ENCODE measurements around the gene AOC2. TPM values are rescaled to one million over a fixed set of nuclear protein-coding genes. Genes with fewer than 3 reads are reported as not detected.
"Not testable (repeated sequence)": the region's sequence is repeated elsewhere in the genome, so short reads cannot be mapped to it uniquely, and the experiment has no call there.

The AOC2 gene
- total RNA-seq, 1 donor from 2014 or later: 0.26 TPM

GRCh38 chr17:42881706-42882105 lies 37.3 kb downstream of the AOC2 start:
- DNase-seq (ENCODE audit: low read depth in 2 of 2): not testable (repeated sequence)

GRCh38 chr17:42882166-42882565 lies 37.8 kb downstream of the AOC2 start:
- no peak for DNase-seq (ENCODE audit: low read depth in 2 of 2)

- DNase-seq (ENCODE audit: low read depth in 2 of 2): no peak
Measured at GRCh38 chr17:42883802-42884558, 39.6 kb downstream of the AOC2 start.

- not testable (repeated sequence) for DNase-seq (ENCODE audit: low read depth in 2 of 2)
Measured at GRCh38 chr17:42885806-42886205, 41.4 kb downstream of the AOC2 start.

- DNase-seq (ENCODE audit: low read depth in 2 of 2): no peak
Measured at GRCh38 chr17:42886283-42887176, 42.1 kb downstream of the AOC2 start.

- no peak for DNase-seq (ENCODE audit: low read depth in 2 of 2)
Measured at GRCh38 chr17:42889809-42890208, 45.4 kb downstream of the AOC2 start.

GRCh38 chr17:42891539-42892152 lies 47.3 kb downstream of the AOC2 start:
- peak; percentile 28 to 60 for DNase-seq (ENCODE audit: low read depth in 2 of 2)

GRCh38 chr17:42893359-42893758 lies 49.0 kb downstream of the AOC2 start:
- peak; percentile 10 to 27 for DNase-seq (ENCODE audit: low read depth in 2 of 2)

GRCh38 chr17:42894283-42895184 lies 50.2 kb downstream of the AOC2 start:
- peak; percentile 11 to 51 for DNase-seq (ENCODE audit: low read depth in 2 of 2)

- peak in 1 of 2 donors; percentile 87 for DNase-seq (ENCODE audit: low read depth in 2 of 2)
Measured at GRCh38 chr17:42895185-42895555, 50.8 kb downstream of the AOC2 start.

- no peak for DNase-seq (ENCODE audit: low read depth in 2 of 2)
Measured at GRCh38 chr17:42898147-42898811, 53.9 kb downstream of the AOC2 start.

GRCh38 chr17:42899981-42900380 lies 55.6 kb downstream of the AOC2 start:
- not testable (repeated sequence) for DNase-seq (ENCODE audit: low read depth in 2 of 2)

Other genes with a start within 250 kb of the AOC2 start
- gene RETREG3, start 235.2 kb upstream of the AOC2 start, total RNA-seq: 60.7 and 79.3 TPM in 2 replicates
- 21.7 and 23.9 TPM in 2 replicates for gene TUBG1, start 234.9 kb upstream of the AOC2 start, total RNA-seq
- gene TUBG2, start 185.3 kb upstream of the AOC2 start, total RNA-seq: 2.7 and 5.3 TPM in 2 replicates
- gene PLEKHH3, start 167.6 kb upstream of the AOC2 start, total RNA-seq: 12.5 and 16.6 TPM in 2 replicates
- 3.4 and 3.7 TPM in 2 replicates for gene CCR10, start 162.7 kb upstream of the AOC2 start, total RNA-seq
- 11.5 and 13.6 TPM in 2 replicates for gene CNTNAP1, start 162.0 kb upstream of the AOC2 start, total RNA-seq
- 9.8 and 11.3 TPM in 2 replicates for gene EZH1, start 99.5 kb upstream of the AOC2 start, total RNA-seq
- gene RAMP2, start 83.4 kb upstream of the AOC2 start, total RNA-seq: 6.0 and 25.9 TPM in 2 replicates
- 39.2 and 48.3 TPM in 2 replicates for gene VPS25, start 71.1 kb upstream of the AOC2 start, total RNA-seq
- 2.1 and 2.4 TPM in 2 replicates for gene WNK4, start 64.0 kb upstream of the AOC2 start, total RNA-seq
- gene COA3, start 45.9 kb upstream of the AOC2 start, total RNA-seq: 60.1 and 67.0 TPM in 2 replicates
- not detected in 2 replicates for gene CNTD1, start 45.7 kb upstream of the AOC2 start, total RNA-seq
- gene BECN1, start 20.3 kb upstream of the AOC2 start, total RNA-seq: 121 and 128 TPM in 2 replicates
- gene PSME3, start 11.2 kb upstream of the AOC2 start, total RNA-seq: 58.9 and 60.8 TPM in 2 replicates
- 0.26 and 0.89 TPM in 2 replicates for gene AOC3, start 6.6 kb downstream of the AOC2 start, total RNA-seq
- gene G6PC1, start 56.2 kb downstream of the AOC2 start, total RNA-seq: not detected in 2 replicates
- 13.1 and 14.7 TPM in 2 replicates for gene AARSD1, start 119.9 kb downstream of the AOC2 start, total RNA-seq
- 0.13 TPM in 2 replicates for gene PTGES3L, start 135.5 kb downstream of the AOC2 start, total RNA-seq
- 6.2 and 10.1 TPM in 2 replicates for gene RUNDC1, start 136.0 kb downstream of the AOC2 start, total RNA-seq
- gene RPL27, start 153.8 kb downstream of the AOC2 start, total RNA-seq: 840 and 910 TPM in 2 replicates
- gene IFI35, start 162.2 kb downstream of the AOC2 start, total RNA-seq: 6.2 and 12.0 TPM in 2 replicates
- gene VAT1, start 177.8 kb downstream of the AOC2 start, total RNA-seq: 148 and 225 TPM in 2 replicates
- 0.13 and 0.25 TPM in 2 replicates for gene RND2, start 180.7 kb downstream of the AOC2 start, total RNA-seq

All from dermis microvascular lymphatic vessel endothelial cell (primary cell).